GM10266 (cell line): ENCODE measurements around the gene MC3R.

Experiments used
- DNase-seq: peaks from one replicate; pipeline ENCODE4 v3.0.0; 2012; ENCODE audit errors: extremely low spot score
- TF ChIP-seq, protein P1 (sequence below): IDR thresholded peaks from 2 replicates; pipeline ENCODE4 v1.5.1; 2012; ENCODE audit warnings: mild to moderate bottlenecking, low read depth; ENCODE audit not compliant: control insufficient read depth, insufficient read depth; ENCODE audit errors: missing control alignments

MC3R gene

GRCh38 chr20:56274156-56274555, 25.6 kb downstream of the MC3R start:
- TF ChIP-seq, protein P1, sequence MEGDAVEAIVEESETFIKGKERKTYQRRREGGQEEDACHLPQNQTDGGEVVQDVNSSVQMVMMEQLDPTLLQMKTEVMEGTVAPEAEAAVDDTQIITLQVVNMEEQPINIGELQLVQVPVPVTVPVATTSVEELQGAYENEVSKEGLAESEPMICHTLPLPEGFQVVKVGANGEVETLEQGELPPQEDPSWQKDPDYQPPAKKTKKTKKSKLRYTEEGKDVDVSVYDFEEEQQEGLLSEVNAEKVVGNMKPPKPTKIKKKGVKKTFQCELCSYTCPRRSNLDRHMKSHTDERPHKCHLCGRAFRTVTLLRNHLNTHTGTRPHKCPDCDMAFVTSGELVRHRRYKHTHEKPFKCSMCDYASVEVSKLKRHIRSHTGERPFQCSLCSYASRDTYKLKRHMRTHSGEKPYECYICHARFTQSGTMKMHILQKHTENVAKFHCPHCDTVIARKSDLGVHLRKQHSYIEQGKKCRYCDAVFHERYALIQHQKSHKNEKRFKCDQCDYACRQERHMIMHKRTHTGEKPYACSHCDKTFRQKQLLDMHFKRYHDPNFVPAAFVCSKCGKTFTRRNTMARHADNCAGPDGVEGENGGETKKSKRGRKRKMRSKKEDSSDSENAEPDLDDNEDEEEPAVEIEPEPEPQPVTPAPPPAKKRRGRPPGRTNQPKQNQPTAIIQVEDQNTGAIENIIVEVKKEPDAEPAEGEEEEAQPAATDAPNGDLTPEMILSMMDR: no peak
- DNase-seq: no peak

- TF ChIP-seq, protein P1: no peak
- DNase-seq: no peak
These were observed 29.7 kb downstream of the MC3R start for GRCh38 chr20:56278196-56278595.

- no peak for DNase-seq
- TF ChIP-seq, protein P1: no peak
These were observed 37.0 kb downstream of the MC3R start for GRCh38 chr20:56285496-56285895.

GRCh38 chr20:56289652-56290051, 41.1 kb downstream of the MC3R start:
- TF ChIP-seq, protein P1: no peak

GRCh38 chr20:56299362-56299761, 50.8 kb downstream of the MC3R start:
- DNase-seq: no peak
- TF ChIP-seq, protein P1: no peak

More at GRCh38 chr20:56289652-56290051, 41.1 kb downstream of the MC3R start:
- DNase-seq: no peak
